Activated effector memory CD4-positive, alpha-beta T cell treated with Interleukin-2 at 50 U/mL for 16 hours (primary cell): ENCODE measurements around the gene HES1.

Source experiments
- DNase-seq: peaks from one replicate; pipeline ENCODE4 v3.0.0-alpha.2; 2020

The HES1 gene

DNA sequence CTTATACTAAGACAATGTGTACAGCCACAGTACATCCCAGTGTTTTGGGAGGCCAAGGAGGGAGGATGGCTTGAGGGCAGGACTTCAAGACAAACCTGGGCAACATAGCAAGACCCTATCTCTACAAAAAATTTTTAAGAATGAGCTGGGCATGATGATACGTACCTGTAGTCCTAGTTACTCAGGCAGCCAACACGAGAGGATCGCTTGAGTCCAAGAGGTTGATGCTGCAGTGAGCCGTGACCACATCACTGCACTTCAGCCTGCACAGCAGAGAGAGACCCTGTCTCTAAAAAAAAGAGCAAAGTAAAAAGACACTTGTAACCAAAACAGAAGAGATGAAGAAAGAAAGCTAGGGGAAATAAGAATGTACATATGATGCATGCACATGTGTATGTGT lies 38.5 kb downstream of the HES1 start:
- DNase-seq: no peak

DNA sequence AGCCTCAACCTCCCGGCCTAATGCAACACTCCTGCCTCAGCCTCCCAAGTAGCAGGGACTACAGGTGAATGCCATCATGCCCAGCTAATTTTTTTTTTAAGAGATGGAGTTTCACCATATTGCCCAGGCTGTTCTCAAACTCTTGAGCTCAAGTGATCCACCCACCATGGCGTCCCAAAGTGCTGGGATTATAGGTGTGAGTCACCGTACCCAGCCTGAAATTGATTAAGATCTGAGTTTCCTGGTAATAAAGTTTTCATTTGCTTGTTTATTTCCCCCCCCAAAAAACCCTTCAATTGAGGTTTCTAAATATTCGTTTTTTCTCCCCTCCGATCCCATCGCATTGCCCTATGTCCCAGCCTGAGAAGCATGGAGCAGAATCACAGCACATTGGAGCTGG lies 39.0 kb downstream of the HES1 start:
- no peak for DNase-seq

DNA sequence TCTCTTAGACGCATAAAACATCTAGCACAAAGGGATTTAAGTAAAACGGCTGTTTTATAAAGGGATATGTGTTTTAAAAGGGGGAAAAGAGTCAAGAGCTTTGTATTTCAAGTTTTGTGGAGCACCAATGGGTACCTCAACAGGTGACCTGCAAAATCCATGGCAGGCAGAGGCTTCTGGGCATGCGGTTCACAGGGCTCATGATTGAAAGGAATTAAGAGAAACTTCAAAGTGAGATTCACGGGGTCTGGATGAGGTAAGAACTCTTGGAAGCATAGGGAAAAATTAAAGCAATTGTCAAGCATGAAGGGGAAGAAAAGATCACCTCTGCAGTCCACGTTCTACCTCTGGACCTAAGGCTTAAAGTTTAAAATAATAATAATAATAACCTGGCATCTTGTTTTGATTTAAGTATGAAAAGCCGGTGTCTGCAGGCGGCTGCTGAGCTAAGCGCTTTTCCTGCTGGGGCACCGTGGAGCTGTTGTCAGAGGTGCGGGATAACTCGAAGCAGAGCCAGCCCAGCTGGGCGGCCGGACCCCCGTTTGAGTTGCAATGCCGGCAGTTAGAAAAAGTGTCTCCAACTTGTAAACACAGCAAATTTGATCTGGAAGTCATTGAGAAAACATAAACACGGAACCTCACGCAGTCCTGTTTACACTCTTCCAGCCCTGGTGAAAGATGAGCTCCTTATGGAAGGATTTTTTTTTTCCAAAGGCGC lies 40.5 kb downstream of the HES1 start:
- DNase-seq: no peak

DNA sequence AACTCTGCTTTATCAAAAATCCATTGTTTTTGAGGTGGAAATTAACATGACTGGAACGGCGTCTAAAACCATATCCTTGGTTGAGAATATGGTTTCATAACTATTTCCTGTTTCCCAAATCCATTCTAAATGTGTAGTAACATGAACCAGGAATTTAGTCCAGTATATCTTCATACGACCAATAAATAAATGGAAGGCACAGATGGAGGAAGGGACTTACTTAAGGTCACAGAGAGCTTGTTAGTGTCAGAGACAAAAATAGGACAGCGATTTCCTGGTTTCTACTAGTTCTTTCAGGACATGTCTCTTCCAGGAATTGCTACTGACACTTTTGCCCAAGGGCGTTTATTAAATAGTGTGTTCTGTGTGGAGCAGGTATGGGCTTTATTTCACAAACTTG lies 41.2 kb downstream of the HES1 start:
- no peak for DNase-seq

DNA sequence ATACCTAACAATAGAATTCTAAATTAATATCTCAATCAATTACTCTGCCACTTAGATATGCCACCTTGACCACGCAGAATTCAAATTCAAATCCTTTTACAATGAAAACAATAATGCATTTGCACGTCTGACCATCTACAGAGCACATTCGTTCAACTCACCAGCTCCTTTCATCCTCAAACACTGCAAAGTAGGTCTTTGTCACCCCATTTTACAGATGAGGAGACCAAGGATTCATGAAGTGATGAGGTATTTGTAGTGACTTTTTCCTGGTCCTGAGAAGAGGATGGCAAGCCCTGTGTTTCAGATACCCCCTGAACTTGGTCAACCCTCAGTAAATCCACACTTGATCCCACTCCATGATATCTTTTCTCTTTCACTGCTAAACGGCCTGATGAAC lies 42.2 kb downstream of the HES1 start:
- no peak for DNase-seq

DNA sequence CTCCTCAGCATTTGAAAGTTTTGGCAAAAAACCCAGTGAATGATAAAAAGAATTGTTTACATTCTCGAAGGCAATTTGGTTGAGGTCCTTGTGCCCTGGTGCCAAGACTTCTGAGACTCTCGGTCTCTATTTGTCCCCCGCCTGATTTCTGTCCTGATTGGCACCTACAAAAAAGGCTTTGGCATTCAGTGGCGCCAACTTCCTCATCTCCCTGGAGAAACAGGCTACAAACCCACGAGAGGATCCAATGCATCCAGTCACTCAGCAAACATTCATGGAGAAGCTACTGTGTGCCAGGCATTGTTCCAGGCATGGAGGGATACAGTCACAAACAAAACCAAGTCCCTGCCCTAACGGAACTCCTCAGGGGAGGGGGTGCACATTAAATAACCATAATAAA lies 42.7 kb downstream of the HES1 start:
- DNase-seq: no peak

DNA sequence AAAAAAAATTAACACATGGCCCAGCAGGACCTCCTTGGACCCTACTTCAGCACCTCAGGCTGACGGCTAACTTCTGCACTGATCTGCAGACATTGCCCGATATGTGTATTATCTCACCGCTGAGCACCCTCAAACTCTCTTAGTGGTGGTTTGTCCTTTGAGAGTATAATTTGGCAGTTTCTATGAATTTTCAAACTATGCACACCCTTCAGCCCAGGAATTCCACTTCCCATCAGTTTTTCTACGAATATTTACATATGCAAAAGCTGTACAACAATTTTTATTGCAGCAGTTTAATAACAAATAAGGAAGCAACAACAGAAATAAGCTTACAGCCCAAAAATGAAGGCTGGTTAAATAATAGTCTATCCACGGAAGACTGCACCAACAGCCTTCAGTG lies 44.6 kb downstream of the HES1 start:
- no peak for DNase-seq

DNA sequence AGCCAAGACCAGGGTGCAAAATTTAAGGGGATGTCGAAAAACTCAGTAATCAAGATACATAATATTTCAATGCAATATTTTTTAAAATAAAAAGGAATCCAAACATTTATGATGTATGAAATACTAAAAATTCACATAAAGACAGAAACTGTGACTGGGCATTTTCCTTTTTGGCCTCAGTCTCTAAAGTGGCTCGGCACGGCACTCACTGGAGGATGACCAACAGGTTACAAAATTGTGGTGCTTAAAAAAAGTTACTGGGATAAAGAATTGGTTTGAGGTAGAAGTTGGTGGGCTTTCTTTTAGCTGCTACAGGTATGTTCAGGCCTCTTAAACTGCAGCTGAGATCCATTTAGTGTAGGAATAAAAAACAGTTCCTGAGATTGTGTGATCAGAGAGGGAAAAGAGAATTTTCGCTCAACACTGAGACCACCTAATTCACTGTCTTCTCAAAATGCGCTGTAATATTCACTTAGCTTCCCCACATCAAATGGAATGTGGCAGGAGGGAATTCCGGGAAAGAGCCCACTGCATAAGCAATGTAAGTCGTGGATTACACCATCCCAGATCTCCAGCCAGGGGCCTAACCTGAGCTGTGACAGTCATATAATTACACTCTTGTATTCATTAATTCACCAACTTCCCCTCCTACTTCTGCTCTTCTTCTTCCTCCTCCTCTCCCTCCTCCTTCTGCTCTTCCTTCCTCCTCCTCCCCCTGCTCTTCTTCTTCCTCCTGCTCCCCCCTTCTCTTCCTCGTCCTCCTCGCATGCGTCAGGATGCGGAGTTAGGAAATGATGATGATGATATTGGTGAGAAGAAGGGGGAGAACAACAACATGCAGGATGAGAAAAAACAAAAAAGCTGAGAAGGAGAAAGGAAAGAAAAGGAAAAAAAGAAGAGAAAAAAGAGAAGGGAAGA lies 45.9 kb downstream of the HES1 start:
- no peak for DNase-seq

DNA sequence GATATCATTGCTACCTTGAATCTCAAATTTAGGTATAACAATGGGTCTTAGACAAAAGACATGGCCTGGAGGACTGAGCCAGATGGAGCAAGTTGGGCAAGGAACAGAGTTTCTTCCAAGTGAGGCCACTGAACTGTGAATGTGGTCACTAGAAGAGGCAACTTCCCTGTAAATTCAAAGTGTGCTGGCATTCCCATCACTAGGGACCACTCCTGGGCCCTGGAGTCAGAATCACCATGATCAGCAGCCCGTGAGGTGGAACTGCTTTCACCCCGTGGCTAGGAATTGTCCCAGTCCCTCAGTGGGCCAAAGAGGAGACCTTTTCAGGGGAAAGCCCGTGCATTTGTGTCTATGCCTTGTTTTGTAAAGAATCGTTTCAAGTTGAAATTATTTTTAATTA lies 47.3 kb downstream of the HES1 start:
- no peak for DNase-seq

DNA sequence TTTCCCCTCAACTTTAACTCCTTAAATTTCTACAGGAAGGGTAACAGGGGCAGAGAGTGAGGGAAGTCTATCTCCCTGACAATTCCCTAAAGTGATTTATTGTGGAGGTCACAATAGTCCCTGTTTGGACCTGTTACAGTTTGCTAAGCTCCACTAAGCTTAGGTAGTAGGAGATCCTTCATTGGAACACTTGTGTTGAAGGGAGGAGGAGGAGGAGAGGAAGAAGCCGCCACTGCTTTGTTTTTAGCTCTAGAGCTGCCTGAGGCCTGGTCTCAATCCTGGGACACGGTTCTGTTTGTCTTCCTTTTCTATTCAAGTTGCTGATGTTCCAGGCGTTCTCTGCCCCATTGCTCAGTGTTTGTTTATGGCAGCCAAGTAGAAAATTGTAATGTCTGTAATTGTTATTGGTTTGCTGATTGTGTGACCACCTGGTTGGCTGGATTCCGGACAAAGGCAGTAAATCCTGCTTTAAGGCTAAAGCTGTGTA lies 48.4 kb downstream of the HES1 start:
- no peak for DNase-seq

DNA sequence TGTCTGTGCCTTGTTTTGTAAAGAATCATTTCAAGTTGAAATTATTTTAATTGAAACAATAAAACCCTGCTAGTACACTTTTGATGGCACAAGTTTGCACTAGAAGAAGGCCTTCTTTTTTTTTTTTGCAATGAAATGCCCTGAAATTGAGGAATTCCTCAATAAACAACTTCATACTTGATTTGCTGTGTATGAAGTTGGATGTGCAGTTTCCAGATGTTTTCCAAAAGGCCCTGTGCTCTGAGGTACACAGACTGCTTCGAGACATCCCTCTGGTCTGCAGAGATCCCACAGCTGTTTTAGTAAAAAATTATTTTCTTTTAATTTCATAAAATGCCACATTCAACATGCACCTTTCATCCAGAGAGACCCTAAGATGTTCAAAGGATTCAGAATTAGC lies 48.9 kb downstream of the HES1 start:
- DNase-seq: no peak

DNA sequence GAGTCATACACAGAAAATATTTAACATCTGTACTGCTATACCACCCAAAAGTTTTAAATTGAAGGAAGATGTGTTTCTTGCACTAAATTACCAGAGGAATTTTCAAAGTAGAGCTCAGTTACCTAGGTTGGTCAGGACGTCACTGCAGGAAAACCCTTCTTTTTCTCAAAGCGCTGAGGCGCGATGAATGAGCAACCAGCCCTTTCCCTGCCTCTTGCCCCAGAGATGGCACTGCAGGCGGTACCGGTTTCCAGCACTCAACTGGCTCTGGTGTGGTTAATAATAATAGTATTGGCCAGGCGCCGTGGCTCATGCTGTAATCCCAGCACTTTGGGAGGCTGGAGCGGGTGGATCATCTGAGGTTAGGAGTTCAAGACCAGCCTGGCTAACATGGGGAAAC lies 49.3 kb downstream of the HES1 start:
- DNase-seq: no peak

DNA sequence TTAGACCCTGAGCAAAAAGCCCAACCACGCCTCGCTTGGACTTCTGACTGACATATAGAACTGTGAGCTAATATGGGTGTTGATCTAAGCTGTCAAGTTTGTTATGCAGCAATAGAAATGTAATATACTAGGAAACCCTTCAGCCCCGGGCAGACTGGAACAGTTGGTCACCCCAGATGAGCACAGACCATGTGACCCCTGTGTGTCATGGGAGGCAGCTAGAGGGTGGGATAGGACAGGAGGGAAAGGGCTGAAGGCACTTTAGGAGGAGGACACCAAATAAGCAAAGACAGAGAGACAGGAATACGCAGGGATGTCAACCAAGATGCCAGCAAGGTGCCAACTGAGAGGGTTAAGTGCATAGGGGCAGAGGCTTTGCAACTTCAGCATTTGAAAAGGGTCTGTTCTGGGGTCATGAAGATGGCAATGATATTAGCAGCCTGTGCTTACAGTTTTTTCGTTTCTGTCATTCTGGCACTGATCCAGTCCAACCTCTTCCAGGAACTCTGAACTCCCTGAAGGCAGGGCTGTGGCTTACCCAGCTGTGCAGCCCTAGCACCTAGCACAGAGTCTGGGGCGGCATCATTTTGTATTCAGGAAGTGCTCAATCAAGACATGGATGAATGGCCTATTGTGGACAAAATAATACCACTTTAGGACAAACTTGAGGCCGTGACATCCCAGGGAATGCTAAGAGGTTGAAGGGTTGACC lies 51.4 kb downstream of the HES1 start:
- no peak for DNase-seq
